DOHH2 (cell line): ENCODE data around the gene PSME1.

Experiments used
- CTCF ChIP-seq: fragments of 200-600 bp; sonication (generic); IDR thresholded peaks from one replicate; pipeline ENCODE4 v1.5.1; 2014; ENCODE audit warnings: antibody characterized with exemption, mild to moderate bottlenecking, low read depth, low read length; ENCODE audit not compliant: poor library complexity, severe bottlenecking
- EZH2phosphoT487 ChIP-seq: fragments of 200-600 bp; sonication (generic); IDR thresholded peaks from 2 replicates; pipeline ENCODE4 v1.6.1; 2017; ENCODE audit warnings: borderline replicate concordance, mild to moderate bottlenecking, antibody characterized with exemption, low read length, moderate library complexity, mixed read lengths

- TF ChIP-seq CTCF (no peak), EZH2phosphoT487 (no peak)
These were observed 33.5 kb upstream of the PSME1 start for GRCh38 chr14:24102357-24103048.
